ENCODE measurements around the gene RAVER2. TPM values are rescaled to one million over a fixed set of nuclear protein-coding genes. Genes with fewer than 3 reads are reported as not detected.

Gene RAVER2
- polyA plus RNA-seq, 1 donor (not counting 4 experiments of a cell fraction or from before 2014, with no cell fraction given): 9.1 TPM

DNA sequence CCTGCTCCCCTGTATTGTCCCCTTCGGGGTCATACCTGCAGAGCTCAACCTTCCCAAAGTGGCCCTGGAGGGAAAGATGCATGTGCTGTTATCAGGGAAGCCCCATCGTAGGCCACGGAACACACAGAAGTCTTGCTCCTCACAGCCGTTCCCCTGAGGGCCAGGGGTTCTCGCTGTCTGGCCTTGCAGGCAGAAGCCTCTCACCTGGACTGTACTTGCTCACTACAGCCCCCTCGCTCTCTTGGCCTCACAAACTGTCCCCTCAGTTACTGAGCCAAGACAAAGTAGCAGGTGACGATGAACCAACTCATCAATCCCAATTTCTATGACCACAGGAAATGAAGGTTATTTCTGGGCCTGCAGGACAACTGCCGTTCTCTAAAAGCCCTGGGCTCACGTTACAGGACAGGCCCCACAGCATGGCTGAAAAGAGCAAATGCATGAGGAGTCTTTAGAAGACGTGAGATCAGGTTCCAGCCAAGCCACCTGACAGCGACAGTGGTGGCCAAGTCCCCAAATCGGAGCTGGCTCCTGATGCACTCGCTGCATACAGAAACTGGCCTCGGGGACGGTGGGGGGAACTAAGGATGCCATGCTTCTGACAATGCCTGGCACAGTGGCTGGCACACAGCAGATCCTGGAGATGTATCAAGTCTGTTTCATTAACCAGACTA, 95.0 kb downstream of the RAVER2 start:
- TF ChIP-seq, protein P1, sequence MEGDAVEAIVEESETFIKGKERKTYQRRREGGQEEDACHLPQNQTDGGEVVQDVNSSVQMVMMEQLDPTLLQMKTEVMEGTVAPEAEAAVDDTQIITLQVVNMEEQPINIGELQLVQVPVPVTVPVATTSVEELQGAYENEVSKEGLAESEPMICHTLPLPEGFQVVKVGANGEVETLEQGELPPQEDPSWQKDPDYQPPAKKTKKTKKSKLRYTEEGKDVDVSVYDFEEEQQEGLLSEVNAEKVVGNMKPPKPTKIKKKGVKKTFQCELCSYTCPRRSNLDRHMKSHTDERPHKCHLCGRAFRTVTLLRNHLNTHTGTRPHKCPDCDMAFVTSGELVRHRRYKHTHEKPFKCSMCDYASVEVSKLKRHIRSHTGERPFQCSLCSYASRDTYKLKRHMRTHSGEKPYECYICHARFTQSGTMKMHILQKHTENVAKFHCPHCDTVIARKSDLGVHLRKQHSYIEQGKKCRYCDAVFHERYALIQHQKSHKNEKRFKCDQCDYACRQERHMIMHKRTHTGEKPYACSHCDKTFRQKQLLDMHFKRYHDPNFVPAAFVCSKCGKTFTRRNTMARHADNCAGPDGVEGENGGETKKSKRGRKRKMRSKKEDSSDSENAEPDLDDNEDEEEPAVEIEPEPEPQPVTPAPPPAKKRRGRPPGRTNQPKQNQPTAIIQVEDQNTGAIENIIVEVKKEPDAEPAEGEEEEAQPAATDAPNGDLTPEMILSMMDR (optimal IDR thresholded peaks at IDR 0.05 in 1 of 3, IDR thresholded peaks at IDR 0.05 in 1 of 3, conservative IDR thresholded peaks at IDR 0.05 in 1 of 3; ENCODE audit: extremely low read depth in 1 of 3, insufficient read depth in 2 of 3, low read length in 3 of 3): no peak
- no peak for TF ChIP-seq EZH2 (IDR thresholded peaks at IDR 0.05; ENCODE audit: low read length)
- FAIRE-seq (no peak), DNase-seq (ENCODE audit: low read depth, low spot score) (no peak)
- H3K79me2 ChIP-seq (ENCODE audit: control insufficient read depth, insufficient read depth, low read length): no peaks in the 10 kb centered on the region
- no peaks in the 10 kb centered on the region for H3K9me1 ChIP-seq (ENCODE audit: control insufficient read depth, extremely low read depth, insufficient read depth, low read length)
- H2AFZ ChIP-seq (ENCODE audit: control insufficient read depth, low read length): no peak overlapping the region
- no peak overlapping the region for H3K4me2 ChIP-seq (ENCODE audit: control insufficient read depth, extremely low read depth, insufficient read depth, low read depth, low read length)
- H3K36me3 ChIP-seq (ENCODE audit: control insufficient read depth in 2 of 2, extremely low read depth in 1 of 2, insufficient read depth in 2 of 2, low read length in 2 of 2): peaks cover 24% of the 10 kb centered on the region in 2 experiments
- no peak overlapping the region for H3K27ac ChIP-seq (ENCODE audit: control insufficient read depth, insufficient read depth, low read length)
- no peaks in the 10 kb centered on the region for H3K27me3 ChIP-seq (ENCODE audit: control insufficient read depth, extremely low read depth, insufficient read depth, low read length)
- H4K20me1 ChIP-seq (ENCODE audit: control insufficient read depth, extremely low read depth, insufficient read depth, low read length): no peaks in the 10 kb centered on the region
- no peak overlapping the region for H3K4me3 ChIP-seq (ENCODE audit: control insufficient read depth in 2 of 3, extremely low read depth in 1 of 3, insufficient read depth in 2 of 3, low read depth in 1 of 3, low read length in 3 of 3)
- dilution Hi-C loops (cut with MboI; ENCODE audit: extremely low pct_ligation_motif_present, low sequenced_read_pairs): no loop called here
- no peaks in the 10 kb centered on the region for H3K9me3 ChIP-seq (ENCODE audit: control insufficient read depth, low read depth, low read length)
- H3K9ac ChIP-seq (ENCODE audit: control insufficient read depth, extremely low read depth, insufficient read depth, low read length): no peak overlapping the region
- H3K4me1 ChIP-seq (ENCODE audit: control insufficient read depth, extremely low read depth, insufficient read depth, low read length): peaks cover 2% of the 10 kb centered on the region

DNA sequence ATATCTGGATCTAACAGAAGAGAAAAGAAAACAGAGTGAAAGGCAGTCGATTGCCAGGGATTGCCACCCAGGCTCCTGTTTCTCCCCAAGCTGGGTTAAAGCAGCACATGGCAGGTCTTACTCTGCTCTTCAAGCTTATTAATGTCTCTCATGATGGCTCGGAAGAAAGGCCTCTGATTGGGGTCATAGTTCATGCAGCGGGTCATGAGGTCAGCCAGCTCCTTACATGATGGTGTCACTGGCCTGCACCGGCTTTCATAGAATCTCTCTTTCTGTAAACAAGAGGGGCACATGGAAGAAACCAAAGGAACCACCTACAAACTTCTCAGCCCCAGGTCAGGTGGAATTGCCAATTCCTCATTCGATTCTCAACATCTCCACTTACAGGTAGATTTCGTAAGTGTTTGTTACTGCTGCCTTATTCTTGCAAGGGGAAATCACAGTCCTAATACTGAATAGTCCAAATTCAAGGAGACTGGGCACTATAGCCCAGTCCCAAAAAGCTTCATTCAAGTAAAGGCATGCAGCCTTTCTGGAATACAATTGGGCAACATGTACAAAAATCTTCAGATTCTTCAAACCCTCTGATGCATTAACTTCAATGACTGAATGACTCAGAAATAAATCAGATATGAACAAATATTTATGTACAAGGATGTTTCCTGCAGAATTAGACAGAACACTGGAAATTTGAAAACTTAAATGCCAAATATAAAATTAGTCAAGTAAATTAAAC, 96.6 kb downstream of the RAVER2 start:
- no peak for FAIRE-seq

More for the DNA sequence above, 96.6 kb downstream of the RAVER2 start:
- no peaks in the 10 kb centered on the region for H3K9me1 ChIP-seq (ENCODE audit: control insufficient read depth, extremely low read depth, insufficient read depth, low read length)
- H3K4me2 ChIP-seq (ENCODE audit: control insufficient read depth, extremely low read depth, insufficient read depth, low read depth, low read length): no peak overlapping the region
- no peaks in the 10 kb centered on the region for H3K27me3 ChIP-seq (ENCODE audit: control insufficient read depth, extremely low read depth, insufficient read depth, low read length)
- no peak overlapping the region for H2AFZ ChIP-seq (ENCODE audit: control insufficient read depth, low read length)
- H3K4me1 ChIP-seq (ENCODE audit: control insufficient read depth, extremely low read depth, insufficient read depth, low read length): no peaks in the 10 kb centered on the region
- H3K79me2 ChIP-seq (ENCODE audit: control insufficient read depth, insufficient read depth, low read length): no peaks in the 10 kb centered on the region
- dilution Hi-C loops (cut with MboI; ENCODE audit: extremely low pct_ligation_motif_present, low sequenced_read_pairs): no loop called here
- no peak overlapping the region for H3K9ac ChIP-seq (ENCODE audit: control insufficient read depth, extremely low read depth, insufficient read depth, low read length)
- TF ChIP-seq, protein P1 (optimal IDR thresholded peaks at IDR 0.05 in 1 of 3, IDR thresholded peaks at IDR 0.05 in 1 of 3, conservative IDR thresholded peaks at IDR 0.05 in 1 of 3; ENCODE audit: extremely low read depth in 1 of 3, insufficient read depth in 2 of 3, low read length in 3 of 3): no peak
- TF ChIP-seq EZH2 (IDR thresholded peaks at IDR 0.05; ENCODE audit: low read length): no peak
- no peak overlapping the region for H3K4me3 ChIP-seq (ENCODE audit: control insufficient read depth in 2 of 3, extremely low read depth in 1 of 3, insufficient read depth in 2 of 3, low read depth in 1 of 3, low read length in 3 of 3)
- no peak for DNase-seq (ENCODE audit: low read depth, low spot score)
- H3K36me3 ChIP-seq (ENCODE audit: control insufficient read depth in 2 of 2, extremely low read depth in 1 of 2, insufficient read depth in 2 of 2, low read length in 2 of 2): peaks cover 24 to 29% of the 10 kb centered on the region in 2 experiments
- no peaks in the 10 kb centered on the region for H4K20me1 ChIP-seq (ENCODE audit: control insufficient read depth, extremely low read depth, insufficient read depth, low read length)
- H3K9me3 ChIP-seq (ENCODE audit: control insufficient read depth, low read depth, low read length): no peaks in the 10 kb centered on the region
- no peak overlapping the region for H3K27ac ChIP-seq (ENCODE audit: control insufficient read depth, insufficient read depth, low read length)

All from keratinocyte (primary cell).